SK-N-SH treated with all-trans-retinoic acid at 6 μM for 48 hours (cell line): ENCODE data around the gene NFIB.

ENCODE experiments used
- ATAC-seq: fragments of 200-7000 bp; cut with Tn5 transposase; 3 replicates; pipeline ENCODE4 v1.9.1; 2020; ENCODE audit warnings: mild to moderate bottlenecking, moderate library complexity
- ARNTL ChIP-seq: fragments of 450-650 bp; formaldehyde crosslinking; IDR thresholded peaks from 2 replicates; pipeline ENCODE4 v1.5.0; 2020; ENCODE audit warnings: low read depth, mild to moderate bottlenecking, moderate library complexity, borderline replicate concordance
- BACH2 ChIP-seq: fragments of 250-450 bp; sonication (Bioruptor Pico); IDR thresholded peaks from 2 replicates; pipeline ENCODE4 v1.9.0; 2021; ENCODE audit warnings: mild to moderate bottlenecking, borderline replicate concordance
- ESRRG ChIP-seq: fragments of 250-450 bp; sonication (Bioruptor Pico); IDR thresholded peaks from 2 replicates; pipeline ENCODE4 v1.6.1; 2021; ENCODE audit warnings: mild to moderate bottlenecking
- GLIS3 ChIP-seq: fragments of 250-450 bp; sonication (Bioruptor Pico); IDR thresholded peaks from 2 replicates; pipeline ENCODE4 v1.5.0; 2020; ENCODE audit warnings: mild to moderate bottlenecking, moderate library complexity
- ISL1 ChIP-seq: fragments of 250-450 bp; sonication (Bioruptor Pico); IDR thresholded peaks from 2 replicates; pipeline ENCODE4 v2.1.2; 2022; ENCODE audit warnings: mild to moderate bottlenecking, moderate library complexity
- OSR1 ChIP-seq: fragments of 250-450 bp; sonication (Bioruptor Pico); IDR thresholded peaks from 2 replicates; pipeline ENCODE4 v1.8.0; 2022; ENCODE audit warnings: moderate library complexity, mild to moderate bottlenecking, inconsistent platforms
- PPARA ChIP-seq: fragments of 250-450 bp; sonication (Bioruptor Pico); IDR thresholded peaks from 2 replicates; pipeline ENCODE4 v1.5.0; 2020; ENCODE audit warnings: mild to moderate bottlenecking, borderline replicate concordance
- RARB ChIP-seq: fragments of 250-450 bp; sonication (Bioruptor Pico); IDR thresholded peaks from 2 replicates; pipeline ENCODE4 v1.8.0; 2021; ENCODE audit warnings: mild to moderate bottlenecking, moderate library complexity
- SNAI2 ChIP-seq: fragments of 250-450 bp; sonication (Bioruptor Pico); IDR thresholded peaks from 2 replicates; pipeline ENCODE4 v1.5.0; 2020; ENCODE audit warnings: mild to moderate bottlenecking, moderate library complexity
- TCF4 ChIP-seq: fragments of 250-450 bp; sonication (Bioruptor Pico); IDR thresholded peaks from 2 replicates; pipeline ENCODE4 v1.8.0; 2021; ENCODE audit warnings: mild to moderate bottlenecking, moderate library complexity, borderline replicate concordance
- TOX ChIP-seq: fragments of 250-450 bp; sonication (Bioruptor Pico); IDR thresholded peaks from 2 replicates; pipeline ENCODE4 v1.8.0; 2021; ENCODE audit warnings: mild to moderate bottlenecking, moderate library complexity, borderline replicate concordance
- ZC3H10 ChIP-seq: fragments of 250-450 bp; sonication (Bioruptor Pico); IDR thresholded peaks from 2 replicates; pipeline ENCODE4 v1.5.1; 2021; ENCODE audit warnings: mild to moderate bottlenecking, moderate library complexity
- ZFP3 ChIP-seq: fragments of 250-450 bp; sonication (Bioruptor Pico); IDR thresholded peaks from 2 replicates; pipeline ENCODE4 v1.5.0; 2020; ENCODE audit warnings: mild to moderate bottlenecking, moderate library complexity
- ZFP30 ChIP-seq: fragments of 450-650 bp; formaldehyde crosslinking; IDR thresholded peaks from 2 replicates; pipeline ENCODE4 v1.5.0; 2022; ENCODE audit warnings: mild to moderate bottlenecking, moderate library complexity
- ZNF565 ChIP-seq: fragments of 450-650 bp; formaldehyde crosslinking; conservative IDR thresholded peaks from 2 replicates; pipeline ENCODE4 v1.5.0; 2020; ENCODE audit warnings: low read depth, mild to moderate bottlenecking, moderate library complexity
- ZNF70 ChIP-seq: fragments of 450-650 bp; formaldehyde crosslinking; IDR thresholded peaks from 2 replicates; pipeline ENCODE4 v1.5.0; 2020; ENCODE audit warnings: mild to moderate bottlenecking, moderate library complexity
- ZNF8 ChIP-seq: fragments of 450-650 bp; formaldehyde crosslinking; IDR thresholded peaks from 2 replicates; pipeline ENCODE4 v1.5.0; 2020; ENCODE audit warnings: mild to moderate bottlenecking, moderate library complexity
- TF ChIP-seq, protein P1 (sequence below): fragments of 250-450 bp; sonication (Bioruptor Pico); IDR thresholded peaks from 2 replicates; pipeline ENCODE4 v1.5.1; 2020; ENCODE audit warnings: low read depth, mild to moderate bottlenecking, moderate library complexity
- TF ChIP-seq, protein P2 (sequence below): fragments of 250-450 bp; sonication (Bioruptor Pico); IDR thresholded peaks from 2 replicates; pipeline ENCODE4 v1.5.0; 2020; ENCODE audit warnings: mild to moderate bottlenecking, moderate library complexity
- TF ChIP-seq, protein P3 (sequence below): fragments of 250-450 bp; sonication (Bioruptor Pico); IDR thresholded peaks from 2 replicates; pipeline ENCODE4 v1.8.0; 2021; ENCODE audit warnings: low read depth, mild to moderate bottlenecking, moderate library complexity, borderline replicate concordance
- TF ChIP-seq, protein P4 (sequence below): fragments of 250-450 bp; sonication (Bioruptor Pico); IDR thresholded peaks from 2 replicates; pipeline ENCODE4 v1.8.0; 2020; ENCODE audit warnings: mild to moderate bottlenecking, moderate library complexity, borderline replicate concordance
- TF ChIP-seq, protein P5 (sequence below): fragments of 250-450 bp; sonication (Bioruptor Pico); IDR thresholded peaks from 2 replicates; pipeline ENCODE4 v1.5.1; 2021; ENCODE audit warnings: mild to moderate bottlenecking, moderate library complexity

Gene NFIB

DNA sequence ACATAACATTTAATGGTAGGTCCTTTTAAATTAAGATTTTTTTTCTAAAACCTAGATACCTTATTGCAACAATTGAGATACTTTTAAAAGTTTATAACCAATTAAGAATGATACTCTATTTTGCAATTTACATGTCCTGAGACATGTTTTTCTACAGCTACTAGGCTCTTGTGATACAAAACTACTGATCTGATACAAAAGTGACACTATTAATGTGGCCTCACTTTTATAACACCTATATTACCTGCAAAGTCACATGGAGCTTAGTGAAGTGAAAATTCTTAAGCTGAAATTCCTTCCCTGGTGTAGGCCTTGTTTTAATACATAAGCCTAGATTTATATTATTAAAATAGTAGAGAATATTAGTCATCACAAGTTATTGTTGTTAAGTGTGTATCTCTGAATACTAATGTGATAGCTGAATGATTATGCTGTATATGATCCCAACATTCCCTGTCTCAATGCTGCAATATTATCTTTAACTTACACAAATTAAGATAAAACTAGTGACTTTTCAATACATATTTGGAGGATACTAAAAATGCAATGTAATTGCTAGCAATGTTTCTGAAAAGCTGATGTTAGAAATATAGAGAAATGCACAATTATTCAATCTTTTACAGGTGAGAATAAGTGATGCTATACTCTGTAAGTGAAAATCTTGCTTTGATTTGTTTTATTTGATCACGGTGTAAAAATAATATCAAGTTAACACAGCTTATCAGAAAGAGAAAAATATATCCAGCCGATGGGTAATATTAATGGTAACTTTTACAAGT, 2.6 kb downstream of the NFIB start:
- TF ChIP-seq, protein P1, sequence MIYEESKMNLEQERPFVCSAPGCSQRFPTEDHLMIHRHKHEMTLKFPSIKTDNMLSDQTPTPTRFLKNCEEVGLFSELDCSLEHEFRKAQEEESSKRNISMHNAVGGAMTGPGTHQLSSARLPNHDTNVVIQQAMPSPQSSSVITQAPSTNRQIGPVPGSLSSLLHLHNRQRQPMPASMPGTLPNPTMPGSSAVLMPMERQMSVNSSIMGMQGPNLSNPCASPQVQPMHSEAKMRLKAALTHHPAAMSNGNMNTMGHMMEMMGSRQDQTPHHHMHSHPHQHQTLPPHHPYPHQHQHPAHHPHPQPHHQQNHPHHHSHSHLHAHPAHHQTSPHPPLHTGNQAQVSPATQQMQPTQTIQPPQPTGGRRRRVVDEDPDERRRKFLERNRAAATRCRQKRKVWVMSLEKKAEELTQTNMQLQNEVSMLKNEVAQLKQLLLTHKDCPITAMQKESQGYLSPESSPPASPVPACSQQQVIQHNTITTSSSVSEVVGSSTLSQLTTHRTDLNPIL (CRISPR knock-in tag), result no peak
- TF ChIP-seq ZNF70 (no peak), ZFP3 (CRISPR knock-in tag) (no peak), PPARA (CRISPR knock-in tag) (no peak), RARB (CRISPR knock-in tag) (no peak), BACH2 (CRISPR knock-in tag) (no peak), ARNTL (CRISPR knock-in tag) (no peak), ZFP30 (CRISPR knock-in tag) (no peak), GLIS3 (CRISPR knock-in tag) (no peak), ZNF8 (CRISPR knock-in tag) (no peak)
- TF ChIP-seq, protein P2, sequence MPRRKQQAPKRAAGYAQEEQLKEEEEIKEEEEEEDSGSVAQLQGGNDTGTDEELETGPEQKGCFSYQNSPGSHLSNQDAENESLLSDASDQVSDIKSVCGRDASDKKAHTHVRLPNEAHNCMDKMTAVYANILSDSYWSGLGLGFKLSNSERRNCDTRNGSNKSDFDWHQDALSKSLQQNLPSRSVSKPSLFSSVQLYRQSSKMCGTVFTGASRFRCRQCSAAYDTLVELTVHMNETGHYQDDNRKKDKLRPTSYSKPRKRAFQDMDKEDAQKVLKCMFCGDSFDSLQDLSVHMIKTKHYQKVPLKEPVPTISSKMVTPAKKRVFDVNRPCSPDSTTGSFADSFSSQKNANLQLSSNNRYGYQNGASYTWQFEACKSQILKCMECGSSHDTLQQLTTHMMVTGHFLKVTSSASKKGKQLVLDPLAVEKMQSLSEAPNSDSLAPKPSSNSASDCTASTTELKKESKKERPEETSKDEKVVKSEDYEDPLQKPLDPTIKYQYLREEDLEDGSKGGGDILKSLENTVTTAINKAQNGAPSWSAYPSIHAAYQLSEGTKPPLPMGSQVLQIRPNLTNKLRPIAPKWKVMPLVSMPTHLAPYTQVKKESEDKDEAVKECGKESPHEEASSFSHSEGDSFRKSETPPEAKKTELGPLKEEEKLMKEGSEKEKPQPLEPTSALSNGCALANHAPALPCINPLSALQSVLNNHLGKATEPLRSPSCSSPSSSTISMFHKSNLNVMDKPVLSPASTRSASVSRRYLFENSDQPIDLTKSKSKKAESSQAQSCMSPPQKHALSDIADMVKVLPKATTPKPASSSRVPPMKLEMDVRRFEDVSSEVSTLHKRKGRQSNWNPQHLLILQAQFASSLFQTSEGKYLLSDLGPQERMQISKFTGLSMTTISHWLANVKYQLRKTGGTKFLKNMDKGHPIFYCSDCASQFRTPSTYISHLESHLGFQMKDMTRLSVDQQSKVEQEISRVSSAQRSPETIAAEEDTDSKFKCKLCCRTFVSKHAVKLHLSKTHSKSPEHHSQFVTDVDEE, result no peak
- TF ChIP-seq, protein P3, sequence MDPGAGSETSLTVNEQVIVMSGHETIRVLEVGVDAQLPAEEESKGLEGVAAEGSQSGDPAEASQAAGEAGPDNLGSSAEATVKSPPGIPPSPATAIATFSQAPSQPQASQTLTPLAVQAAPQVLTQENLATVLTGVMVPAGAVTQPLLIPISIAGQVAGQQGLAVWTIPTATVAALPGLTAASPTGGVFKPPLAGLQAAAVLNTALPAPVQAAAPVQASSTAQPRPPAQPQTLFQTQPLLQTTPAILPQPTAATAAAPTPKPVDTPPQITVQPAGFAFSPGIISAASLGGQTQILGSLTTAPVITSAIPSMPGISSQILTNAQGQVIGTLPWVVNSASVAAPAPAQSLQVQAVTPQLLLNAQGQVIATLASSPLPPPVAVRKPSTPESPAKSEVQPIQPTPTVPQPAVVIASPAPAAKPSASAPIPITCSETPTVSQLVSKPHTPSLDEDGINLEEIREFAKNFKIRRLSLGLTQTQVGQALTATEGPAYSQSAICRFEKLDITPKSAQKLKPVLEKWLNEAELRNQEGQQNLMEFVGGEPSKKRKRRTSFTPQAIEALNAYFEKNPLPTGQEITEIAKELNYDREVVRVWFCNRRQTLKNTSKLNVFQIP (CRISPR knock-in tag), result no peak
- no peak for ATAC-seq

DNA sequence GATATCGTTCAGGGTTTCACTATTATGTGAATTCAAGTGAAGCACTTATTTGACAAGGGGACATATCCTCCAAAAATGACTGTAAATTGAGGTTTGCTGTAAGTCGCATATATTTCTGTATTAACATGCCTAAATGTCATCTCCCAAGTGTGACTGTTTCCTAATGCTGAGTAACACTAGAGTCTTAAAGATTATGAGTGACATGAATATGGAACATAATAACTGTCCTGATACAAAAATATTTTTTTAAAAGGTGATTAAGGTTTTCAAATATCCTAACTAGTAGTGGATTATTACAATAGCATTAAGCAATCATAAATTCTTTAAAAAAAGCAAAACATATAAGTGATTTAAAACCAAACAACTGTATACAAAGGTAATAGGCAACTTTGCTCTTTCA, 3.6 kb downstream of the NFIB start:
- TF ChIP-seq GLIS3 (CRISPR knock-in tag) (no peak), ZC3H10 (CRISPR knock-in tag) (no peak), ZNF8 (CRISPR knock-in tag) (no peak), TOX (no peak), ISL1 (CRISPR knock-in tag) (no peak), SNAI2 (CRISPR knock-in tag) (no peak), TCF4 (no peak), BACH2 (CRISPR knock-in tag) (no peak), OSR1 (CRISPR knock-in tag) (no peak), ZNF565 (CRISPR knock-in tag) (no peak), ZFP3 (CRISPR knock-in tag) (no peak)
- TF ChIP-seq, all 23 proteins: peak for 0
- no peak for ATAC-seq

DNA sequence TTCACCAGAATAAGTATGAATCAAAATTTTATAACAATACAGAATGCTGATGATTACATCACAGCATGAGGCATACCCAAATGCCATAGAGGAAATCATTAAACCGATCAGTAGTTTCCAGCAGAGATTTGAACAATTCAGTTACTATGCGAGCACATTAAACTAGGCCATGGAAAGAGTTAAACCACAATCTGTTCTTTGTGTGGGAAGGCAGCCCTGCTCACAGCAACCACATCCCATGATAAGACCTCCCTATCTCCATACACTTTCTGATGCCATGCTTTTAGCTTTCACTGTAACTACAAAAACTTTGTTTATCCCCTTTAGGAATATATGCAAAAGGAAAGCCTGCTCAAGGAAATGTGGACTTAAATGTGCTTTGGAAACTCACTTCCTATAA, 4.5 kb downstream of the NFIB start:
- peak; percentile 36 for ATAC-seq
- no peak for TF ChIP-seq ZNF8 (CRISPR knock-in tag)
- no peak for TF ChIP-seq ESRRG (CRISPR knock-in tag)
- TF ChIP-seq BACH2 (CRISPR knock-in tag), result no peak
- TF ChIP-seq, protein P4, sequence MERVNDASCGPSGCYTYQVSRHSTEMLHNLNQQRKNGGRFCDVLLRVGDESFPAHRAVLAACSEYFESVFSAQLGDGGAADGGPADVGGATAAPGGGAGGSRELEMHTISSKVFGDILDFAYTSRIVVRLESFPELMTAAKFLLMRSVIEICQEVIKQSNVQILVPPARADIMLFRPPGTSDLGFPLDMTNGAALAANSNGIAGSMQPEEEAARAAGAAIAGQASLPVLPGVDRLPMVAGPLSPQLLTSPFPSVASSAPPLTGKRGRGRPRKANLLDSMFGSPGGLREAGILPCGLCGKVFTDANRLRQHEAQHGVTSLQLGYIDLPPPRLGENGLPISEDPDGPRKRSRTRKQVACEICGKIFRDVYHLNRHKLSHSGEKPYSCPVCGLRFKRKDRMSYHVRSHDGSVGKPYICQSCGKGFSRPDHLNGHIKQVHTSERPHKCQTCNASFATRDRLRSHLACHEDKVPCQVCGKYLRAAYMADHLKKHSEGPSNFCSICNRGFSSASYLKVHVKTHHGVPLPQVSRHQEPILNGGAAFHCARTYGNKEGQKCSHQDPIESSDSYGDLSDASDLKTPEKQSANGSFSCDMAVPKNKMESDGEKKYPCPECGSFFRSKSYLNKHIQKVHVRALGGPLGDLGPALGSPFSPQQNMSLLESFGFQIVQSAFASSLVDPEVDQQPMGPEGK (CRISPR knock-in tag), result no peak
- no peak for TF ChIP-seq RARB (CRISPR knock-in tag)
- no peak for TF ChIP-seq TOX
- TF ChIP-seq ZNF565 (CRISPR knock-in tag), result no peak
- TF ChIP-seq GLIS3 (CRISPR knock-in tag), result no peak
- TF ChIP-seq, protein P3 (CRISPR knock-in tag), result no peak
- no peak for TF ChIP-seq SNAI2 (CRISPR knock-in tag)
- TF ChIP-seq, protein P2, result no peak
- TF ChIP-seq, protein P5, sequence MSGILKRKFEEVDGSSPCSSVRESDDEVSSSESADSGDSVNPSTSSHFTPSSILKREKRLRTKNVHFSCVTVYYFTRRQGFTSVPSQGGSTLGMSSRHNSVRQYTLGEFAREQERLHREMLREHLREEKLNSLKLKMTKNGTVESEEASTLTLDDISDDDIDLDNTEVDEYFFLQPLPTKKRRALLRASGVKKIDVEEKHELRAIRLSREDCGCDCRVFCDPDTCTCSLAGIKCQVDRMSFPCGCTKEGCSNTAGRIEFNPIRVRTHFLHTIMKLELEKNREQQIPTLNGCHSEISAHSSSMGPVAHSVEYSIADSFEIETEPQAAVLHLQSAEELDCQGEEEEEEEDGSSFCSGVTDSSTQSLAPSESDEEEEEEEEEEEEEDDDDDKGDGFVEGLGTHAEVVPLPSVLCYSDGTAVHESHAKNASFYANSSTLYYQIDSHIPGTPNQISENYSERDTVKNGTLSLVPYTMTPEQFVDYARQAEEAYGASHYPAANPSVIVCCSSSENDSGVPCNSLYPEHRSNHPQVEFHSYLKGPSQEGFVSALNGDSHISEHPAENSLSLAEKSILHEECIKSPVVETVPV (CRISPR knock-in tag), result no peak
- TF ChIP-seq ZNF70, result no peak
- TF ChIP-seq ZFP30 (CRISPR knock-in tag), result no peak
- TF ChIP-seq TCF4, result no peak
- TF ChIP-seq ARNTL (CRISPR knock-in tag), result no peak
- no peak for TF ChIP-seq ISL1 (CRISPR knock-in tag)
- no peak for TF ChIP-seq PPARA (CRISPR knock-in tag)
